ENCODE results near the gene RAD54L. TPM values are rescaled to one million over a fixed set of nuclear protein-coding genes. Genes with fewer than 3 reads are reported as not detected.
A peak's percentile ranks its signal among the peaks of the same experiment; 100 is the strongest.

RAD54L gene
- total RNA-seq, 1 donor from 2014 or later, result 22.9 TPM

DNA sequence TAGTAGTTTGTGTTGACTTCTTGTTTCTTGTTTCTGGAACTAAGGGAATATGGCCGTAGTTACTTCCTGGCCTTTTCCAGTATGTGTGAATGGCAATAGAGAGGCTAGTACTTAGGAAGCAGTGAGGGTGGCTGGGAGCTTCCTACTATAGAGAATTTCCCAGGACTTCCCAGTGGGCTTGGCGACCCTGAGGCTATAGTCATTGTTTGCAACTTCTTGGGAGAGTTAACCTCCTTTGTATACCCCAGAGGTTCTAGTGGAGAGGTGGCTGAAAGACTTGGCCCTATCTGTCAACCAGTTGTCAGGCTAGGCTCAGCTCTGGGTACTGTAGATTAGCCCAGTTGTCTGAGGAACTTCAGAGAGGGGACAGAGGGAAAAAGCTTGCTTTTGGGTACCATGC lies 15.6 kb downstream of the RAD54L start:
- Mint-ChIP-seq H3K36me3 (peaks cover 14% of the 10 kb centered on the region), H3K9me3 (no peaks in the 10 kb centered on the region), H3K4me3 (no peak overlapping the region), H3K4me1 (ENCODE audit: unreplicated experiment) (no peaks in the 10 kb centered on the region), H3K27me3 (no peaks in the 10 kb centered on the region), H3K27ac (no peak overlapping the region)
- DNase-seq (ENCODE audit: extremely low spot score, unreplicated experiment), result no peak
- TF ChIP-seq, protein P1, sequence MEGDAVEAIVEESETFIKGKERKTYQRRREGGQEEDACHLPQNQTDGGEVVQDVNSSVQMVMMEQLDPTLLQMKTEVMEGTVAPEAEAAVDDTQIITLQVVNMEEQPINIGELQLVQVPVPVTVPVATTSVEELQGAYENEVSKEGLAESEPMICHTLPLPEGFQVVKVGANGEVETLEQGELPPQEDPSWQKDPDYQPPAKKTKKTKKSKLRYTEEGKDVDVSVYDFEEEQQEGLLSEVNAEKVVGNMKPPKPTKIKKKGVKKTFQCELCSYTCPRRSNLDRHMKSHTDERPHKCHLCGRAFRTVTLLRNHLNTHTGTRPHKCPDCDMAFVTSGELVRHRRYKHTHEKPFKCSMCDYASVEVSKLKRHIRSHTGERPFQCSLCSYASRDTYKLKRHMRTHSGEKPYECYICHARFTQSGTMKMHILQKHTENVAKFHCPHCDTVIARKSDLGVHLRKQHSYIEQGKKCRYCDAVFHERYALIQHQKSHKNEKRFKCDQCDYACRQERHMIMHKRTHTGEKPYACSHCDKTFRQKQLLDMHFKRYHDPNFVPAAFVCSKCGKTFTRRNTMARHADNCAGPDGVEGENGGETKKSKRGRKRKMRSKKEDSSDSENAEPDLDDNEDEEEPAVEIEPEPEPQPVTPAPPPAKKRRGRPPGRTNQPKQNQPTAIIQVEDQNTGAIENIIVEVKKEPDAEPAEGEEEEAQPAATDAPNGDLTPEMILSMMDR (conservative IDR thresholded peaks at IDR 0.05), result no peak

DNA sequence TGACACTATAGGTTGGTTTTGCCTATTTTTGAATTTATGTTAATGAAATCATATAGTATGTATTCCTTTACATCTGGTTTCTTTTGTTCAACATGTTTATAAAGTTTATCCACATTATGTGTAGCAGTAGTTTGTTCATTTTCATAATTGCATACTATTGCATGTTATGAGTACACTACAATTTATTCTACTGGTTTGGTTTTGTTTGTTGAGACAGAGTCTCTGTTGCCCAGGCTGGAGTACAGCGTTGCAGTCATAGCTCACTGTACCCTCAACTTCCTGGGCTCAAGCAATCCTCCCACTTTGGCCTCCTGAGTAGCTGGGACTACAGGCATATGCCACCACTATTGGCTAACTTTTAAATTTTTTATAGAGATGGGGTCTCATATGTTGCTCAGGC lies 21.0 kb downstream of the RAD54L start:
- TF ChIP-seq, protein P1 (conservative IDR thresholded peaks at IDR 0.05), result no peak
- H3K4me1 Mint-ChIP-seq (ENCODE audit: unreplicated experiment), result no peaks in the 10 kb centered on the region
- peaks cover 18% of the 10 kb centered on the region for H3K36me3 Mint-ChIP-seq
- H3K4me3 Mint-ChIP-seq, result no peak overlapping the region
- no peaks in the 10 kb centered on the region for H3K9me3 Mint-ChIP-seq
- no peak for DNase-seq (ENCODE audit: extremely low spot score, unreplicated experiment)
- no peak overlapping the region for H3K27ac Mint-ChIP-seq
- H3K27me3 Mint-ChIP-seq, result no peaks in the 10 kb centered on the region

DNA sequence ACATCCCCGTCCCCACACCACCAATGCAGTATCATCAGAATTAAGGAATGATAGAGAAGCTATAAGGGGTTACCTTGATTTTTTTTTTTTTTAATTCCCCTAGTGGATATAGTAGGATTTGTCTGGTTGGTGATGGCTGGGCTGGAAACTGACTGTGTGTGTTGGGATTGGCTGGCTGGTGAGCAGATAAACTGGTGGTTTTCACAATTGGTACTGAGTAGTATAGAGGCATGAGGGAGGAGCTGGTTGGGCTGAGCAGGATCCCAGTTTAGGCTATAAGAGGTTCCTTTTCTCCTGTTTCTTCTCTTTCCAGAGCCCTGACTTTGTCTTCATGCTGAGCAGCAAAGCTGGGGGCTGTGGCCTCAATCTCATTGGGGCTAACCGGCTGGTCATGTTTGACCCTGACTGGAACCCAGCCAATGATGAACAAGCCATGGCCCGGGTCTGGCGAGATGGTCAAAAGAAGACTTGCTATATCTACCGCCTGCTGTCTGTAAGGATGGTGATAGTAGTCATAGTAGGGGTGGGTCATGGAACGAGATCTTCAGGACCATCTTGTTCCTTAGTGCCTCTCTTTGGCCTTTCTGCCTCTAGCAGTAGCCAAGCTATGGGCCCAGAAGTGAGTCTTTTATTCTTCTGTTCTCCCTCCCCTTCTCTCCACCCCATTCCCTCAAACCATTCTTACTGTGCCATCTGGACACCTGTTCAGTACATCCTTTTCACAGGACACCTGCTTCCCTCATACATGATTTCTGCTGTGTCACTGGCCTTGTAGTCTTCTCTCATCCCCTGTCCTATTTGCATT lies 26.9 kb downstream of the RAD54L start:
- DNase-seq (ENCODE audit: extremely low spot score, unreplicated experiment), result no peak
- H3K27me3 Mint-ChIP-seq, result no peaks in the 10 kb centered on the region
- no peak overlapping the region for H3K4me3 Mint-ChIP-seq
- no peaks in the 10 kb centered on the region for H3K4me1 Mint-ChIP-seq (ENCODE audit: unreplicated experiment)
- TF ChIP-seq, protein P1 (conservative IDR thresholded peaks at IDR 0.05), result peak; percentile 49
- no peaks in the 10 kb centered on the region for H3K9me3 Mint-ChIP-seq
- H3K36me3 Mint-ChIP-seq, result peaks cover 36% of the 10 kb centered on the region
- H3K27ac Mint-ChIP-seq, result no peak overlapping the region

DNA sequence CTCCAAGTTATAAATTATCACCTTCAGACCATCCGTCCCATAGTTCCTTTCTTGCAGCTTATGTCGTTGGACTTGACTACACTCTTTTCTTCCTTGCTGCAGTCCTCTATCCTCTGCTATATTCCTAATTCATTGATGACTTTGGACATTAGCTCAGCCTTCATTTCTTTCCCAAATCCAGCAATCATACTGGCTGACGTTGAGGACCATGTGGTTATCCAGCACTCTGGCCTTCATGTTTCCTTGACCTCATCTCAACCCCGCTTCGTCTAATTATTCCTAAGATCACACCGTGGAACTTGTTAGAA lies 27.4 kb downstream of the RAD54L start:
- Mint-ChIP-seq H3K27me3 (no peaks in the 10 kb centered on the region), H3K4me1 (ENCODE audit: unreplicated experiment) (no peaks in the 10 kb centered on the region), H3K9me3 (no peaks in the 10 kb centered on the region), H3K4me3 (no peak overlapping the region), H3K27ac (no peak overlapping the region), H3K36me3 (peaks cover 36% of the 10 kb centered on the region)
- no peak for DNase-seq (ENCODE audit: extremely low spot score, unreplicated experiment)
- TF ChIP-seq, protein P1 (conservative IDR thresholded peaks at IDR 0.05), result no peak

DNA sequence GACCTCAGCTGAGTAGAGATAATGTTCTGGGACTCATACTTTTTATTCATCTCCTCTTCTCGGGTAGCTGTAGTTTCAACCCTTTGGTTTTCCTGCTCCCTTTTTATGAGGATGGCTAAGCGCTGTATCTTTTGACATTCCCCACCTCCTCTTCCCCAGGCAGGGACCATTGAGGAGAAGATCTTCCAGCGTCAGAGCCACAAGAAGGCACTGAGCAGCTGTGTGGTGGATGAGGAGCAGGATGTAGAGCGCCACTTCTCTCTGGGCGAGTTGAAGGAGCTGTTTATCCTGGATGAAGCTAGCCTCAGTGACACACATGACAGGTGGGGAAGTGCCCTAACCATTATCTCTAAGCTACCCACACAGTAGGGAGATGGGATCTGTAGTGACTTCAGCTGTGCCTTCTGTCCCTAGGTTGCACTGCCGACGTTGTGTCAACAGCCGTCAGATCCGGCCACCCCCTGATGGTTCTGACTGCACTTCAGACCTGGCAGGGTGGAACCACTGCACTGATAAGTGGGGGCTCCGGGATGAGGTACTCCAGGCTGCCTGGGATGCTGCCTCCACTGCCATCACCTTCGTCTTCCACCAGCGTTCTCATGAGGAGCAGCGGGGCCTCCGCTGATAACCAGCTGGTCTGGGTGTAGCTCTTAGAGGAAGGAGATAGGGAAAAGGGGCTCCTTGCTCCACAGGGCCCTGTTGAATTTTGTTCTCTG lies 30.3 kb downstream of the RAD54L start:
- Mint-ChIP-seq H3K27ac (no peak overlapping the region), H3K4me3 (no peak overlapping the region), H3K9me3 (no peaks in the 10 kb centered on the region), H3K36me3 (peaks cover 39% of the 10 kb centered on the region), H3K27me3 (no peaks in the 10 kb centered on the region), H3K4me1 (ENCODE audit: unreplicated experiment) (no peaks in the 10 kb centered on the region)
- TF ChIP-seq, protein P1 (conservative IDR thresholded peaks at IDR 0.05), result no peak
- DNase-seq (ENCODE audit: extremely low spot score, unreplicated experiment), result no peak

Measured in type B pancreatic cell (in vitro differentiated cells).